SJSA1 (cell line): ENCODE data around the gene TLL1. TPM values are rescaled to one million over a fixed set of nuclear protein-coding genes. Genes with fewer than 3 reads are reported as not detected.
A peak's percentile ranks its signal among the peaks of the same experiment; 100 is the strongest.

Experiments
- DNase-seq, 2 experiments: peaks; one replicate each; pipeline ENCODE4 v3.0.0-alpha.2; 2015 to 2020; ENCODE audit warnings: low spot score in 2 of 2, low read depth in 1 of 2
- H3K27ac ChIP-seq: fragments of 250-450 bp; sonication (Bioruptor Pico); 2 replicates; pipeline ENCODE4 v1.5.1; 2020; ENCODE audit warnings: mild to moderate bottlenecking, moderate library complexity
- H3K27me3 ChIP-seq: fragments of 250-450 bp; sonication (Bioruptor Pico); replicated peaks from 2 replicates; pipeline ENCODE4 v1.5.1; 2020; ENCODE audit warnings: mild to moderate bottlenecking, moderate library complexity
- H3K36me3 ChIP-seq: fragments of 250-450 bp; sonication (Bioruptor Pico); 2 replicates; pipeline ENCODE4 v1.5.1; 2020; ENCODE audit warnings: mild to moderate bottlenecking
- H3K4me1 ChIP-seq: fragments of 250-450 bp; sonication (Bioruptor Pico); replicated peaks from 2 replicates; pipeline ENCODE4 v1.6.1; 2021; ENCODE audit warnings: mild to moderate bottlenecking
- H3K4me3 ChIP-seq: fragments of 250-450 bp; sonication (Bioruptor Pico); 2 replicates; pipeline ENCODE4 v1.5.1; 2020; ENCODE audit warnings: mild to moderate bottlenecking
- H3K9me3 ChIP-seq: fragments of 250-450 bp; sonication (Bioruptor Pico); replicated peaks from 2 replicates; pipeline ENCODE4 v1.5.1; 2020; ENCODE audit warnings: mild to moderate bottlenecking
- total RNA-seq: library from RNA; depleted of rRNA; stranded (reverse); fragments of >200 nt; shearing (Covaris generic); gene quantifications from 2 replicates; pipeline ENCODE4 v1.2.3, GENCODE V29; 2014

Gene TLL1
- total RNA-seq, 1 experiment from 2014 or later = not detected

- Histone ChIP-seq H3K36me3 (no peaks in the 10 kb centered on the region), H3K27me3 (no peaks in the 10 kb centered on the region), H3K4me1 (no peaks in the 10 kb centered on the region), H3K4me3 (no peak overlapping the region), H3K27ac (no peak overlapping the region), H3K9me3 (no peaks in the 10 kb centered on the region; the same call in 1 of the 2 replicates)
- no peak for DNase-seq
These were observed 261.2 kb downstream of the TLL1 start for GRCh38 chr4:166134285-166134684.

- Histone ChIP-seq H3K36me3 (no peaks in the 10 kb centered on the region), H3K4me3 (no peak overlapping the region), H3K9me3 (no peaks in the 10 kb centered on the region), H3K4me1 (no peaks in the 10 kb centered on the region), H3K27ac (no peak overlapping the region), H3K27me3 (0 out of 2 replicates have a peak, but pooled peaks cover 3% of the 10 kb centered on the region)
- DNase-seq = no peak
These were observed 267.9 kb downstream of the TLL1 start for GRCh38 chr4:166140951-166141350.

GRCh38 chr4:166143227-166143626 lies 270.2 kb downstream of the TLL1 start:
- Histone ChIP-seq H3K4me3 (no peak overlapping the region), H3K9me3 (no peaks in the 10 kb centered on the region), H3K27ac (no peak overlapping the region), H3K4me1 (no peaks in the 10 kb centered on the region), H3K36me3 (no peaks in the 10 kb centered on the region), H3K27me3 (0 out of 2 replicates have a peak, but pooled peaks cover 3% of the 10 kb centered on the region)
- peak in 1 of 2 experiments; percentile 10 for DNase-seq

GRCh38 chr4:166144607-166145006 lies 271.6 kb downstream of the TLL1 start:
- Histone ChIP-seq H3K4me1 (no peaks in the 10 kb centered on the region), H3K4me3 (no peak overlapping the region), H3K36me3 (no peaks in the 10 kb centered on the region), H3K27ac (no peak overlapping the region), H3K9me3 (no peaks in the 10 kb centered on the region), H3K27me3 (0 out of 2 replicates have a peak, but pooled peaks cover 3% of the 10 kb centered on the region)
- DNase-seq = no peak

GRCh38 chr4:166146806-166147540 lies 273.9 kb downstream of the TLL1 start:
- H3K4me3 ChIP-seq = no peak overlapping the region
- H3K9me3 ChIP-seq = no peaks in the 10 kb centered on the region
- no peak overlapping the region for H3K27ac ChIP-seq
- no peaks in the 10 kb centered on the region for H3K4me1 ChIP-seq
- no peaks in the 10 kb centered on the region for H3K36me3 ChIP-seq
- H3K27me3 ChIP-seq = 0 out of 2 replicates have a peak, but pooled peaks cover 3% of the 10 kb centered on the region
- DNase-seq = no peak
